ENCODE results near the gene MPL.

The MPL gene

GRCh38 chr1:43307458-43308158 lies 30.0 kb upstream of the MPL start:
- no peaks in the 10 kb centered on the region; the same call in 1 of the 2 replicates for H3K27me3 ChIP-seq (ENCODE audit: insufficient read depth, low read depth)
- H3K4me3 ChIP-seq (IDR thresholded peaks at IDR 0.05; ENCODE audit: insufficient read depth, low read depth, low read length): no peak overlapping the region
- no peak overlapping the region for H3K4me2 ChIP-seq
- no peak overlapping the region for H2AFZ ChIP-seq (ENCODE audit: low read depth)
- H3K36me3 ChIP-seq (ENCODE audit: insufficient read depth): no peaks in the 10 kb centered on the region
- TF ChIP-seq CTCF (conservative IDR thresholded peaks at IDR 0.05; ENCODE audit: low read depth, low read length): no peak
- no peaks in the 10 kb centered on the region for H3K79me2 ChIP-seq (ENCODE audit: insufficient read depth, low read depth)
- no peak overlapping the region for H3K27ac ChIP-seq
- no peak overlapping the region for H3K9ac ChIP-seq
- H3K4me1 ChIP-seq (ENCODE audit: low read depth, poor library complexity, severe bottlenecking): no peaks in the 10 kb centered on the region
- no peaks in the 10 kb centered on the region for H4K20me1 ChIP-seq (ENCODE audit: insufficient read depth)

GRCh38 chr1:43308635-43309404 lies 28.8 kb upstream of the MPL start:
- Histone ChIP-seq H3K27ac (no peak overlapping the region), H3K4me3 (IDR thresholded peaks at IDR 0.05; ENCODE audit: insufficient read depth, low read depth, low read length) (no peak overlapping the region), H3K4me1 (ENCODE audit: low read depth, poor library complexity, severe bottlenecking) (no peaks in the 10 kb centered on the region), H3K79me2 (ENCODE audit: insufficient read depth, low read depth) (no peaks in the 10 kb centered on the region), H3K9ac (no peak overlapping the region), H3K36me3 (ENCODE audit: insufficient read depth) (no peaks in the 10 kb centered on the region), H2AFZ (ENCODE audit: low read depth) (no peak overlapping the region), H4K20me1 (ENCODE audit: insufficient read depth) (no peaks in the 10 kb centered on the region), H3K4me2 (no peak overlapping the region), H3K27me3 (ENCODE audit: insufficient read depth, low read depth) (no peaks in the 10 kb centered on the region; the same call in 1 of the 2 replicates)
- no peak for TF ChIP-seq CTCF (conservative IDR thresholded peaks at IDR 0.05; ENCODE audit: low read depth, low read length)

- Histone ChIP-seq H3K36me3 (ENCODE audit: insufficient read depth) (no peaks in the 10 kb centered on the region), H3K27ac (no peak overlapping the region), H2AFZ (ENCODE audit: low read depth) (no peak overlapping the region), H3K4me2 (no peak overlapping the region), H3K4me1 (ENCODE audit: low read depth, poor library complexity, severe bottlenecking) (no peaks in the 10 kb centered on the region), H3K79me2 (ENCODE audit: insufficient read depth, low read depth) (no peaks in the 10 kb centered on the region), H4K20me1 (ENCODE audit: insufficient read depth) (no peaks in the 10 kb centered on the region), H3K9ac (no peak overlapping the region), H3K4me3 (IDR thresholded peaks at IDR 0.05; ENCODE audit: insufficient read depth, low read depth, low read length) (no peak overlapping the region), H3K27me3 (ENCODE audit: insufficient read depth, low read depth) (no peaks in the 10 kb centered on the region; the same call in 1 of the 2 replicates)
- no peak for TF ChIP-seq CTCF (conservative IDR thresholded peaks at IDR 0.05; ENCODE audit: low read depth, low read length)
Observed at GRCh38 chr1:43309405-43310025, 28.1 kb upstream of the MPL start.

GRCh38 chr1:43311521-43311920 lies 26.1 kb upstream of the MPL start:
- H3K9ac ChIP-seq: no peak overlapping the region
- no peaks in the 10 kb centered on the region for H3K4me1 ChIP-seq (ENCODE audit: low read depth, poor library complexity, severe bottlenecking)
- H3K4me2 ChIP-seq: no peak overlapping the region
- no peak overlapping the region for H3K27ac ChIP-seq
- TF ChIP-seq CTCF (conservative IDR thresholded peaks at IDR 0.05; ENCODE audit: low read depth, low read length): no peak
- no peaks in the 10 kb centered on the region; the same call in 1 of the 2 replicates for H3K27me3 ChIP-seq (ENCODE audit: insufficient read depth, low read depth)
- H4K20me1 ChIP-seq (ENCODE audit: insufficient read depth): no peaks in the 10 kb centered on the region
- no peaks in the 10 kb centered on the region for H3K36me3 ChIP-seq (ENCODE audit: insufficient read depth)
- H3K79me2 ChIP-seq (ENCODE audit: insufficient read depth, low read depth): no peaks in the 10 kb centered on the region
- no peak overlapping the region for H3K4me3 ChIP-seq (IDR thresholded peaks at IDR 0.05; ENCODE audit: insufficient read depth, low read depth, low read length)
- H2AFZ ChIP-seq (ENCODE audit: low read depth): no peak overlapping the region
